Measurements from ENCODE around the gene LHFPL2.

- TF ChIP-seq POLR2AphosphoS5 (IDR thresholded peaks at IDR 0.05; ENCODE audit: low read depth, low read length) (no peak), REST (IDR thresholded peaks at IDR 0.05; ENCODE audit: insufficient read depth in 1 of 2, low read depth in 2 of 2, low read length in 2 of 2) (no peak), SIN3A (IDR thresholded peaks at IDR 0.05; ENCODE audit: borderline replicate concordance, insufficient read depth, low read length) (no peak), TAF1 (IDR thresholded peaks at IDR 0.05; ENCODE audit: borderline replicate concordance, insufficient read depth, low read length) (no peak), FOXP2 (optimal IDR thresholded peaks at IDR 0.05; ENCODE audit: borderline replicate concordance, extremely low read depth, extremely low read length, insufficient read depth) (no peak)
These were observed 62.3 kb downstream of the LHFPL2 start for GRCh38 chr5:78586251-78586650.

All from PFSK-1 (cell line).